ENCODE data around the gene ACTN1.

DNA sequence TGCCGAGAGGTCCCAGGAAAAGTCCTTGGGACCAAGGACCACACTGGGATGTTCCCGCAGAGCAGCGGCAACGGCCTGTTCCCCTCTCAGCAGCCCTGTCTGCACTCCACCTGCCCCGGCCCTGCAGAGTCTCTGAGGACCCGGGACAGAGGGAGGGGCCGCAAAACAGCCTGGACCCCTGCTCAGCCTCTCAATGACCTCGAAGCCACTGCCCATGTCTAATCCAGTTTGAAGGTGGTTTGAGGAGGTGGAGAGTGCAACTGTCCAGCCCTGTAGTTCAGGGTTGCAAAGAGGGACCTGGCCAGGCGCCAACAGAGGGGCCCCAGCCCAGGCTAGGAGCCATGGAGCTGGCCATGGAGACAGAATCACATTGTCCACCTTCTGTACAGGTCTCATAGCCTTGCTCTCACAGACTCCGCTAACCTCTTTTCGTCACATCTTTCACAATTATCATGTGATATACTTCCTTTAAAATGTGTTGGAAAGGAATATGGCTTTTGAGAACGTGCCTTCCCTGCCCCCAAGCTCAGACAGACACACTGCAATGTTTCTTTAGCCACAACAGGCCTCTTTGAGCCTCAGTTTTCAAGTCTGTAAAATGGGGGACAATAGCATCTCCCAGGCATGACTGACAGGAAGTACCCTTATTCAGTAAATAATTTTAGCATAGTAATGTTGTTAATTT, 49.3 kb downstream of the ACTN1 start:
- TF ChIP-seq, protein P1, sequence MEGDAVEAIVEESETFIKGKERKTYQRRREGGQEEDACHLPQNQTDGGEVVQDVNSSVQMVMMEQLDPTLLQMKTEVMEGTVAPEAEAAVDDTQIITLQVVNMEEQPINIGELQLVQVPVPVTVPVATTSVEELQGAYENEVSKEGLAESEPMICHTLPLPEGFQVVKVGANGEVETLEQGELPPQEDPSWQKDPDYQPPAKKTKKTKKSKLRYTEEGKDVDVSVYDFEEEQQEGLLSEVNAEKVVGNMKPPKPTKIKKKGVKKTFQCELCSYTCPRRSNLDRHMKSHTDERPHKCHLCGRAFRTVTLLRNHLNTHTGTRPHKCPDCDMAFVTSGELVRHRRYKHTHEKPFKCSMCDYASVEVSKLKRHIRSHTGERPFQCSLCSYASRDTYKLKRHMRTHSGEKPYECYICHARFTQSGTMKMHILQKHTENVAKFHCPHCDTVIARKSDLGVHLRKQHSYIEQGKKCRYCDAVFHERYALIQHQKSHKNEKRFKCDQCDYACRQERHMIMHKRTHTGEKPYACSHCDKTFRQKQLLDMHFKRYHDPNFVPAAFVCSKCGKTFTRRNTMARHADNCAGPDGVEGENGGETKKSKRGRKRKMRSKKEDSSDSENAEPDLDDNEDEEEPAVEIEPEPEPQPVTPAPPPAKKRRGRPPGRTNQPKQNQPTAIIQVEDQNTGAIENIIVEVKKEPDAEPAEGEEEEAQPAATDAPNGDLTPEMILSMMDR (tag by site-specific recombination; IDR thresholded peaks at IDR 0.05) = no peak
- TF ChIP-seq ZFP3 (tag by site-specific recombination; IDR thresholded peaks at IDR 0.05; ENCODE audit: low read depth) (no peak), ZNF157 (tag by site-specific recombination; IDR thresholded peaks at IDR 0.05) (no peak), YY1 (tag by site-specific recombination; IDR thresholded peaks at IDR 0.05) (no peak), ZIC2 (tag by site-specific recombination; IDR thresholded peaks at IDR 0.05) (no peak), MZF1 (tag by site-specific recombination; IDR thresholded peaks at IDR 0.05; ENCODE audit: borderline replicate concordance) (no peak), TCF7L2 (IDR thresholded peaks at IDR 0.05; ENCODE audit: borderline replicate concordance, low read depth, low read length) (no peak), ZNF350 (tag by site-specific recombination; IDR thresholded peaks at IDR 0.05) (no peak)
- TF ChIP-seq, protein P2, sequence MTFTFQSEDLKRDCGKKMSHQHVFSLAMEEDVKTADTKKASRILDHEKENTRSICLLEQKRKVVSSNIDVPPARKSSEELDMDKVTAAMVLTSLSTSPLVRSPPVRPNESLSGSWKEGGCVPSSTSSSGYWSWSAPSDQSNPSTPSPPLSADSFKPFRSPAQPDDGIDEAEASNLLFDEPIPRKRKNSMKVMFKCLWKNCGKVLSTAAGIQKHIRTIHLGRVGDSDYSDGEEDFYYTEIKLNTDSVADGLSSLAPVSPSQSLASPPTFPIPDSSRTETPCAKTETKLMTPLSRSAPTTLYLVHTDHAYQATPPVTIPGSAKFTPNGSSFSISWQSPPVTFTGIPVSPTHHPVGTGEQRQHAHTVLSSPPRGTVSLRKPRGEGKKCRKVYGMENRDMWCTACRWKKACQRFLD (tag by site-specific recombination; IDR thresholded peaks at IDR 0.05) = no peak
